ENCODE data around the gene CD274.

- no peak for TF ChIP-seq CTCF (IDR thresholded peaks at IDR 0.05; ENCODE audit: insufficient read depth, low read depth, low read length)
- TF ChIP-seq EZH2 (IDR thresholded peaks at IDR 0.05; ENCODE audit: insufficient read depth, low read length): no peak
These were observed 64.9 kb downstream of the CD274 start for GRCh38 chr9:5515261-5515650.
